ENCODE measurements around the gene TCF7L2.

Gene TCF7L2

GRCh38 chr10:113071446-113071845 lies 121.4 kb downstream of the TCF7L2 start:
- DNase-seq, result no peak

GRCh38 chr10:113073549-113074189 lies 123.6 kb downstream of the TCF7L2 start:
- no peak for DNase-seq

- no peak for DNase-seq
Measured at GRCh38 chr10:113076949-113077348, 126.9 kb downstream of the TCF7L2 start.

GRCh38 chr10:113078282-113078907 lies 128.3 kb downstream of the TCF7L2 start:
- DNase-seq, result no peak

GRCh38 chr10:113080061-113080924 lies 130.2 kb downstream of the TCF7L2 start:
- DNase-seq, result no peak

- no peak for DNase-seq
Measured at GRCh38 chr10:113080925-113081229, 130.8 kb downstream of the TCF7L2 start.

GRCh38 chr10:113084031-113084430 lies 134.0 kb downstream of the TCF7L2 start:
- no peak for DNase-seq

GRCh38 chr10:113085776-113086175 lies 135.7 kb downstream of the TCF7L2 start:
- DNase-seq, result no peak

- DNase-seq, result no peak
Measured at GRCh38 chr10:113086282-113086681, 136.2 kb downstream of the TCF7L2 start.

- DNase-seq, result no peak
Measured at GRCh38 chr10:113087165-113088029, 137.3 kb downstream of the TCF7L2 start.

GRCh38 chr10:113088194-113088593 lies 138.1 kb downstream of the TCF7L2 start:
- DNase-seq, result no peak

- no peak for DNase-seq
Measured at GRCh38 chr10:113089551-113089950, 139.5 kb downstream of the TCF7L2 start.

- DNase-seq, result no peak
Measured at GRCh38 chr10:113091920-113092319, 141.9 kb downstream of the TCF7L2 start.

GRCh38 chr10:113093188-113094113 lies 143.4 kb downstream of the TCF7L2 start:
- DNase-seq, result no peak

GRCh38 chr10:113094114-113094486 lies 144.1 kb downstream of the TCF7L2 start:
- DNase-seq, result no peak

GRCh38 chr10:113095419-113096127 lies 145.5 kb downstream of the TCF7L2 start:
- DNase-seq, result no peak

- no peak for DNase-seq
Measured at GRCh38 chr10:113096128-113096996, 146.3 kb downstream of the TCF7L2 start.

- DNase-seq, result no peak
Measured at GRCh38 chr10:113097036-113097435, 147.0 kb downstream of the TCF7L2 start.

GRCh38 chr10:113099431-113100183 lies 149.6 kb downstream of the TCF7L2 start:
- no peak for DNase-seq

GRCh38 chr10:113100281-113100680 lies 150.2 kb downstream of the TCF7L2 start:
- no peak for DNase-seq

All from NCI-H1694 treated with DMSO at 0.1 percent for 48 hours (cell line).